Brain microvascular endothelial cell (primary cell): ENCODE measurements around the gene WFIKKN1.

ENCODE experiments used
- DNase-seq: peaks from one replicate; pipeline ENCODE4 v3.0.0-alpha.2; 2020
- H3K27ac ChIP-seq: fragments of 250-450 bp; sonication (Bioruptor Pico); 2 replicates; pipeline ENCODE4 v1.5.1; 2020; ENCODE audit warnings: mild to moderate bottlenecking, moderate library complexity
- H3K27me3 ChIP-seq: fragments of 250-450 bp; sonication (Bioruptor Pico); replicated peaks from 2 replicates; pipeline ENCODE4 v1.5.1; 2020; ENCODE audit warnings: mild to moderate bottlenecking
- H3K36me3 ChIP-seq: fragments of 250-450 bp; sonication (Bioruptor Pico); replicated peaks from 2 replicates; pipeline ENCODE4 v1.5.1; 2020; ENCODE audit warnings: mild to moderate bottlenecking
- H3K4me3 ChIP-seq: 2 replicates; pipeline ENCODE4 v1.5.1; 2011; ENCODE audit warnings: low read depth, mild to moderate bottlenecking, control low read depth, low read length, moderate library complexity
- in situ Hi-C: cut with HindIII; loops from 2 replicates; pipeline ENCODE4 v1.10.0; 2017; ENCODE audit warnings: low sequenced_read_pairs, low pct_ligation_motif_present
- TF ChIP-seq, protein P1 (sequence below): IDR thresholded peaks from 2 replicates; pipeline ENCODE4 v1.5.1; 2011; ENCODE audit warnings: low read depth, mild to moderate bottlenecking, moderate library complexity, low read length, control low read depth, inconsistent platforms; ENCODE audit errors: missing control alignments

WFIKKN1 gene

DNA sequence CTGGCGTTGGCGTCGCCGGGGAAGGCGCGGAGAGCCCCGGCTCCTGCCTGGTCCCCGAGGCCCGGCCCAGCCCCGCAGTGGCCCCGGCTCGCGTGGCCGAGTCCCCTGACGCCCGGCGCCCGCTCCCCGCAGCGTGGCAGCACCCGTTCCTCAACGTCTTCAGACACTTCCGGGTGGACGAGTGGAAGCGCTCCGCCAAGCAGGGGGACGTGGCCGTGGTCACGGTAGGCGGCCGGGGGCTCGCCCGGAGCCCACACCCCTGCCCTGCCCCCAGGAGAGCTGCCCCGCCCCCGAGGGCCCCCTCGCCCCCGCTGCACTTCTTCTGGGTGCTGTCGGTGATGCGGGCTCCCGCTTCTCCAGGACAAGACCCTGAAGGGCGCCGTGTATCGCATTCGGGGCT is 18.8 kb downstream of the WFIKKN1 start:
- Histone ChIP-seq H3K27me3 (no peaks in the 10 kb centered on the region), H3K27ac (peak overlapping the region; percentile 50), H3K4me3 (peak overlapping the region; percentile 60), H3K36me3 (no peaks in the 10 kb centered on the region)
- in situ Hi-C loops = no loop called here
- no peak for DNase-seq
- TF ChIP-seq, protein P1, sequence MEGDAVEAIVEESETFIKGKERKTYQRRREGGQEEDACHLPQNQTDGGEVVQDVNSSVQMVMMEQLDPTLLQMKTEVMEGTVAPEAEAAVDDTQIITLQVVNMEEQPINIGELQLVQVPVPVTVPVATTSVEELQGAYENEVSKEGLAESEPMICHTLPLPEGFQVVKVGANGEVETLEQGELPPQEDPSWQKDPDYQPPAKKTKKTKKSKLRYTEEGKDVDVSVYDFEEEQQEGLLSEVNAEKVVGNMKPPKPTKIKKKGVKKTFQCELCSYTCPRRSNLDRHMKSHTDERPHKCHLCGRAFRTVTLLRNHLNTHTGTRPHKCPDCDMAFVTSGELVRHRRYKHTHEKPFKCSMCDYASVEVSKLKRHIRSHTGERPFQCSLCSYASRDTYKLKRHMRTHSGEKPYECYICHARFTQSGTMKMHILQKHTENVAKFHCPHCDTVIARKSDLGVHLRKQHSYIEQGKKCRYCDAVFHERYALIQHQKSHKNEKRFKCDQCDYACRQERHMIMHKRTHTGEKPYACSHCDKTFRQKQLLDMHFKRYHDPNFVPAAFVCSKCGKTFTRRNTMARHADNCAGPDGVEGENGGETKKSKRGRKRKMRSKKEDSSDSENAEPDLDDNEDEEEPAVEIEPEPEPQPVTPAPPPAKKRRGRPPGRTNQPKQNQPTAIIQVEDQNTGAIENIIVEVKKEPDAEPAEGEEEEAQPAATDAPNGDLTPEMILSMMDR = no peak

DNA sequence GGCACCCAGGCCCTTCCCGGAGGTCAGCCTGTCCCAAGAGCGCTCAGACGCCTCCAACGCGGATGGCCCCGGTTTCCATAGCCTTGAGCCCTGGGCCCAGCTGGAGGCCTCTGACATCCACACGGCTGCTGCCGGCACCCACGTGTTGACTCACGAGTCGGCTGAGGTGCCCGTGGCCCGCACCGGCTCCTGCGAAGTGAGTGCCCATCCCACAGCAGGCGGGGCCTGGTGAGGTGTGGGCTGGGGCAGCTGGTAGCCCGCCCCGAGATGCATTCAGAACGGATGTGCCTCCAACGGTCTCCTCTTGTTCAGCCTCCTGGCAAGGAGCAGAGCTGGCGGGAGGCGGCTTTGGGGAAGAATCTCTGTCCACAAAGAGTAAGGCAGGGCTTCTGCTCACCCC is 21.1 kb downstream of the WFIKKN1 start:
- in situ Hi-C loops = no loop called here
- H3K36me3 ChIP-seq = peaks cover 1% of the 10 kb centered on the region
- no peaks in the 10 kb centered on the region for H3K27me3 ChIP-seq

DNA sequence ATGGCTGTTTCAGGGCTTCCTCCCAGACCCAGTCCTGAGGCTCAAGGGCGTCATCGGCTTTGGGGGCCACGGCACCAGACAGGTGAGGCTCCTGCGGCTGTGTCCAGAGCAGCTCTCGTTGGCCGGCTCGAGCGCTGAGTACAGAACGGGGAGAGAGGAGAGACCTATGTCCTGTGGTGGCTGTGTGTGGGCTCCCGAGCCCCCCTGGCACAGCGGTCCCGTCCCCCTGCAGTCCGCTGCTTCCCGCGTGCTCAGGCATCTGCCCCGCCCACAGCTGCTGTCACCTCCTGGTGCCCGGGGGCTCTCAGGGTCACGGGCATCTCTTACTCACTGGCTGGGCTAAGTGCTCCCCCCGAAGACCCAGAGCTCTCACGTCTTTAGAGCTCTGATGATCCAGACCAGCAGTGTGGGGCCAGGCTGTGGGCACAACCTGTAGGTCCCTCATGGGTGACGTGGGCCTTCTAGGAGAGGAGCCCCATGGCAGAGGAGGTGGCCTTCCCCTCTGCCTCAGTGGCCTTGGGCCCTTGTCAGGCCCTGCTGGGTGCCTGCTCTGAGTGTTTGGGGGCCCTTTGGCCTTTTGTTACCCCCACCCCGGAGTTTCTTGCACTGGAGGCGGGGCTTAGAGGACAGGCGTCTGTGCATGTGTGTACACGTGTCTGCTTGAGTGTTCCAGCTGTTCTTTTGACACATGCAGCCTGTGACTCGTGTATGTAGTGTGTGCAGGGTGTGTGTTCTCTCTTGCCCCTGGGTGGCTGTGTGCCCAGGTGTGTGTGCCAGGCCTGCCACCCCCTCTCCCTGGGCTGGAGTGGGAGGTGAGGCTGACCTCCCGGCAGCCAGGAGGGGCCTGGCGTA is 21.9 kb downstream of the WFIKKN1 start:
- no peak for DNase-seq
- peaks cover 2% of the 10 kb centered on the region for H3K36me3 ChIP-seq
- in situ Hi-C loops = no loop called here
- H3K4me3 ChIP-seq = no peak overlapping the region
- no peak overlapping the region for H3K27ac ChIP-seq
- TF ChIP-seq, protein P1 = no peak
- no peaks in the 10 kb centered on the region for H3K27me3 ChIP-seq

More for the DNA sequence above, 21.1 kb downstream of the WFIKKN1 start:
- H3K4me3 ChIP-seq = no peak overlapping the region
- TF ChIP-seq, protein P1 = no peak
- no peak for DNase-seq
- H3K27ac ChIP-seq = no peak overlapping the region

DNA sequence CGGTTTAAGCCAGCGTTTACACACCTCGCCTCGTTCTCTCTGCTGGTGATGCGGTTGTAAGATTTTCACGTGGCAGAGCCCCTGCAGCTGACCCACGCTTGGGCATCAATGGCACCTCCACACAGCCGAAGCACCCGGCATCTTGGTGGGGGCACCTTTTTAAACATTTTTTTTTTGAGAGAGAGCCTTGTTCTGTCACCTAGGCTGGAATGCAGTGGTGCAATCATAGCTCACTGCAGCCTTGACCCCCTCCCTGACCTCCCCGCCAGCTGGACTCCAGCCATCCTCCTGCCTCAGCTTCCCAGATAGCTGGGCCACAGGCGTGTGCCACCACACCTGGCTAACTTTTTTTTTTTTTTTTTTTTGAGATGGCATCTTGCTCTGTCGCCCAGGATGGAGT is 23.2 kb downstream of the WFIKKN1 start:
- TF ChIP-seq, protein P1 = no peak
- H3K4me3 ChIP-seq = no peak overlapping the region
- H3K36me3 ChIP-seq = peaks cover 8% of the 10 kb centered on the region
- H3K27ac ChIP-seq = no peak overlapping the region
- no peaks in the 10 kb centered on the region for H3K27me3 ChIP-seq
- in situ Hi-C loops = no loop called here
- no peak for DNase-seq

DNA sequence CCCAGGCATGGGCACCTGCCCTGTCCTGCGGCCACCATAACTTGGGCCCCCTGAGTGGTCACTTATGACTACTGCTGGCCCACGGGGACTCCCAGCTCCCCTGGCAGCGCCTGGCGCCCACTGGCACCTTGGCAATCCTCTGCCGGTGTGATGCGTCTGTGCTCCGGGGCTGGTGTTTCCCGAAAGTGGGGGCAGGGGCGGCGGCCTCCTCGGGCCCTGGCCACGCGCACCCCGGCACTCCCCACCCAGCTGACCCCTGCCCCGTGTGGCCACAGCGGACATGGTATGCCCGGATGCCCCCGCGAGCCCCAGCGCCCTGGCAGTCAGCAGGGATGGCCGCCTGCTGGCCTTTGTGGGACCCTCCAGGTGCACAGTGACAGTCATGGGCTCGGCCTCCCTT is 26.7 kb downstream of the WFIKKN1 start:
- in situ Hi-C loops = no loop called here
- TF ChIP-seq, protein P1 = no peak
- no peak overlapping the region for H3K27ac ChIP-seq
- no peaks in the 10 kb centered on the region for H3K27me3 ChIP-seq
- peaks cover 8% of the 10 kb centered on the region for H3K36me3 ChIP-seq
- DNase-seq = no peak
- no peak overlapping the region for H3K4me3 ChIP-seq
